GM21737 (cell line): ENCODE results near the gene MCM7.

Source experiments
- ATAC-seq: cut with Tn5 transposase; IDR thresholded peaks from one replicate; pipeline ENCODE4 v1.9.1; 2021; ENCODE audit warnings: mild to moderate bottlenecking, moderate library complexity; ENCODE audit not compliant: unreplicated experiment

The MCM7 gene

GRCh38 chr7:100124301-100125230 is 23.4 kb upstream of the MCM7 start:
- ATAC-seq: no peak

GRCh38 chr7:100122568-100122967 is 21.4 kb upstream of the MCM7 start:
- ATAC-seq: no peak

GRCh38 chr7:100122067-100122466 is 20.9 kb upstream of the MCM7 start:
- no peak for ATAC-seq

GRCh38 chr7:100120733-100121036 is 19.5 kb upstream of the MCM7 start:
- ATAC-seq: no peak

GRCh38 chr7:100119970-100120732 is 19.0 kb upstream of the MCM7 start:
- peak; percentile 31 for ATAC-seq

- peak; percentile 72 for ATAC-seq
These were observed 18.1 kb upstream of the MCM7 start, which contains the start of the genes CNPY4 and TAF6 for GRCh38 chr7:100119072-100119969. Gene CNPY4, plus strand, starts transcription at chr7:100119634. Its CDS starts 111 bp downstream, at chr7:100119745. Gene TAF6, minus strand, starts transcription at chr7:100119358. Its CDS starts 5,149 bp downstream, at chr7:100114209.

DNA sequence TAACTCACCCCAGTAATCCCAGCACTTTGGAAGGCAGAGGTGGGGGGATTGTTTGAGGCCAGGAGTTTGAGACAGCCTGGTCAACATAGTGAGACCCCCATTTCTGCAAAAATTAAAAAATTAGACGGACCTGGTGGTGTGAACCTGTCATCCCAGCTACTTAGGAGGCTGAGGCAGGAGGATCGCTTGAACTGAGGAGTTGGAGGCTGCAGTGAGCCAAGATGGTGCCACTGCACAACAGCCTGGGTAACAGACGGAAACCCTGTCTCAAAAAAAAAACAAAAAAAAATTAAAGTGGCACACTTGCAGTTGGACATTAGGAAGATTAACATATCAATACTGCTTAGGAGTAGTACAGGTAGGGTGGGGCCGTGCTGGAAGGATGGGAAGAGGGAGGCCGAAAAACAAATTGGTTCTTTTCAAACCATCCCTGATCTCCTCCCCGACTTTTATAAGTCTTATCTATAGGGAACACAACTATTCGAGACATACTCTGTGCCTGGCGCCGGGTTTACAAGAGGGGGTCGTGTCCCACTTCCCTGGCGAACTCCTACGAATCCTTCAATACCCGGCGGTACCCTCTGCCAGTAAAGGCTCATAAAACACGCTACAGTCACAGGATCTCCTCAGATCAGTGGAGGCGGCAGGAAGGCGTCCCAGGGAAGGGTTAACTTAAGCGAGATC is 17.3 kb upstream of the MCM7 start:
- no peak for ATAC-seq

- ATAC-seq: no peak
These were observed 13.8 kb upstream of the MCM7 start for GRCh38 chr7:100115026-100115425.

DNA sequence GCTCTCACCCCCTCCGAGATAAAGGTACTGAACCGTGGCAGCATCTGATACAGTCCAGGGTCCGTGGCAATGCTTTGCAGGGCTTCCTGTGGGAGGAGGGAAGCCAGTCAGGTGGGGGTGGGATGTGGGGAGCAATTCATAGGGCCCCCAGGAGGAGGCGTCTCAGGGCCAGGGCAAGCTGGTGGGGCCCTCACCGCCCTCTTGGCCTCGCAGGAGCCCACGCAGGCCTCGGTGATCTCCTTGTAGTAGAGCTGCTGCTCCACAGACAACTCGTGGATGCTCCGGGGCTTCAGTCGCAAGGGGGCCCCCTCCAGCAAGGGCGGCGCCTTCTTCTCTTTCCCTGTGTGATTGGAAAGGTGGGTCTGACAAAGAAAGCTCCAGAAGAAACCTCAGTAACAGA is 10.7 kb upstream of the MCM7 start:
- ATAC-seq: no peak

GRCh38 chr7:100111156-100111555 is 10.0 kb upstream of the MCM7 start:
- no peak for ATAC-seq

DNA sequence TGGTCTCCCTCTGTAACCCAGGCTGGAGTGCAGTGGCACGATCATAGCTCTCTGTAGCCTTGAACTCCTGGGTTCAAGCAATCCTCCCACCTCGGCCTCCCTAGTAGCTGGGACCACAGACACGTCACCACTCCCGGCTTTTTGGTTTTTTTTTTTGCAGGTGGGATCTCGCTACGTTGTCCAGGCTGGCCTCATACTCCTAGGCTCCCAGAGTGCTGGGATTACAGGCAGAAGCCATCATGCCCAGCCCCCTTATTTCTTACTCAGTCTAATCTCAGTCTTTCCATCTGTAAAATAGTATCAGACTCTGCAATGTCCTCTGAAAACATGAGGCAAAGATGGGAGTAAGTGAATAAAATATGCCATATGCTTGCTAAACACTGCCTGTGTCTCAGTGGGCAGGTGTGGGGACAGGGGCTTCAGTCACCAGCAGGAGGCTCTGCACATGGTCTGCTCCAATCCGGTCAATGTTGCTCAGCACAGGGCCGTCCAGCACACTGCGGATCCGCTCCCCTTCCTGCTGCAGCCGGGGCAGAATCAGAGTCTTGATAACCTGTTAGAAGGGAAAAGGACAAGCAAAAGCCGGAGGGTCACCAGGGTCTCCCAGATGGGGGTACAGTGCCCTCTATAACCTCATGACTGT is 8.4 kb upstream of the MCM7 start:
- ATAC-seq: no peak

DNA sequence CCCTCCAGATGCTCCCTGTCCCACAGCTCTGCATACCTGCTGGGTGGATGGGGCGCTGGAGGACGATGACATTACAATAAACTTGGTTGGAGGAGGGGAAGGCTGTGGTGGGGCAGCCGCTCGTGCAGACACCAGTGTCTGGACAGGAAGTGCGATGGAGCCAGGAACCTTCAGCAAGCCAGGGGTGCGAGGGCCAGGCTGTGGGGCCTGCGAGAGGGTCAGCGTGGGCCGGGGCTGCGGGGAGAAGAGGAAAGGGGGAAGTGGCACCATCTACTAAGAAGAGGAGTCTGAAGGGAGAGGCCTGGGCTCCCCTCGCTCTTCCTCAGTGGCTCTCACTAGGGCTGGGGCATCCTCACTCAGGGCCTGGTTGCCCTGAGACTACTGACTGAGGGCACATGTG is 6.7 kb upstream of the MCM7 start:
- ATAC-seq: no peak

DNA sequence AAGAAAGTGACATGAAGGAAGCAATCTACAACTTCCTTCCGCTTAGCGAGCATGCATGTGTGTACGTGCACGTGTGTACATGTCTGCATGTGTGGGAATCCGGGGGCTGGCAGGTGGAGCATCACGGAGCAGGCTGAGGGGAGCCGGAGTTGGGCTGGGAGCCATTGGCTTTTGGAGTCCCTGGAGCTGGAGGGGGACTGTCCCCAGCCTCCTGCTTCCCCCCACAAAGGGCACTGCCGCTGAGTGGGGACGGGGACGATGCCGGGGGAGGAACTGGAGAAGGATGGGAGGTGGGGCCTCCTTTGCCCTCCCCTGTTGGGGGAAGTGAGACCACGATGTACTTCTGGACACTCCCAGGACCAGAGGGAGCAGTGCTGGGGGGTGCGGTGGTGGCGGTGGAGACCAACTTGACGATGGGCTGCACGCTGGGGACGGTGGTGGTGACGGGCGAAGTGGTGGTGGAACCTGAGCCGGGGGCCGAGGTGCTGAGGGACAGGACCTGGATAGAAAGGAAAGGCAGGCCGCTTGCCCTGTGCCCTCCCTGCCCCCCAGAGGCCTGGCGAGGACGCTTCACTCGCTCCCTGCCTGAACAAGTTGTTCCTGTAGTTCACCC is 6.0 kb upstream of the MCM7 start:
- ATAC-seq: no peak

GRCh38 chr7:100106633-100107032 is 5.4 kb upstream of the MCM7 start:
- no peak for ATAC-seq

GRCh38 chr7:100105534-100105933 is 4.3 kb upstream of the MCM7 start:
- no peak for ATAC-seq

- ATAC-seq: no peak
These were observed 2.0 kb upstream of the MCM7 start for GRCh38 chr7:100102950-100103840.

GRCh38 chr7:100100420-100101015 is 679 bp downstream of the MCM7 start:
- peak; percentile 61 for ATAC-seq

- ATAC-seq: no peak
These were observed 1.7 kb downstream of the MCM7 start for GRCh38 chr7:100099452-100099851.
